GM23248 (cell line): ENCODE data around the gene USP34.

Experiments used
- EZH2 ChIP-seq: fragments of 200-600 bp; sonication (generic); IDR thresholded peaks from 2 replicates; pipeline ENCODE4 v1.6.1; 2018; ENCODE audit warnings: antibody characterized with exemption, mild to moderate bottlenecking; ENCODE audit not compliant: insufficient read depth, poor library complexity, severe bottlenecking
- EZH2phosphoT487 ChIP-seq: fragments of 200-600 bp; sonication (generic); IDR thresholded peaks from 2 replicates; pipeline ENCODE4 v1.6.1; 2018; ENCODE audit warnings: antibody characterized with exemption, moderate library complexity, mild to moderate bottlenecking, low read depth; ENCODE audit not compliant: insufficient read depth

DNA sequence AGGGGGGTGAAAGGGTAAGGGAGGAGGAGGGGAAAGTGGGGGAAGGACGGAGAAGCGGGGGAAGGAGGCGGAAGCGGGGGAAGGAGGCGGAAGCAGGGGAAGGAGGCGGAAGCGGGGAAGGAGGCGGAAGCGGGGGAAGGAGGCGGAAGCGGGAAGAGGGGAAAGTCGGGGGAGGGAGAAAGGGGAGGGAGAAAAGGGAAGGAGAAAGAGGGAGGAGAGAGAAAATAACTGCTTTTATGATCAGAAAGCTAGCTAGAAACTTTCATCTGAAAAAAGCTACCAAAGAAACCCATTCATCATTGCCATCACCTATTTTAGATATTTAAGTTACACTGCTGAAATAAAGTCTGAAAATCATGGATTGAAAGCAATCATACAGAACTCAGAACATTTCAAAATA lies 72.5 kb downstream of the USP34 start:
- no peak for TF ChIP-seq EZH2
- TF ChIP-seq EZH2phosphoT487, result no peak
